ENCODE results near the gene STK39. TPM values are rescaled to one million over a fixed set of nuclear protein-coding genes. Genes with fewer than 3 reads are reported as not detected.

Gene STK39
- total RNA-seq, 1 experiment from 2014 or later, result 13.8 TPM

GRCh38 chr2:168089200-168089599 lies 158.2 kb downstream of the STK39 start:
- Mint-ChIP-seq H3K36me3 (ENCODE audit: insufficient read depth, unreplicated experiment) (no peaks in the 10 kb centered on the region), H3K27me3 (ENCODE audit: insufficient read depth, unreplicated experiment) (no peaks in the 10 kb centered on the region), H3K4me3 (ENCODE audit: unreplicated experiment) (no peak overlapping the region), H3K4me1 (ENCODE audit: insufficient read depth, unreplicated experiment) (no peaks in the 10 kb centered on the region), H3K27ac (ENCODE audit: low read depth, unreplicated experiment) (no peak overlapping the region), H3K9me3 (ENCODE audit: unreplicated experiment) (no peaks in the 10 kb centered on the region)
- CTCF ChIA-PET, result interaction anchor here (0.6 kb wide), 1 partner anchor 189 kb away, joined by 3 read pairs; no protein-coding TSS in a partner anchor
- POLR2A ChIA-PET, result no interaction called here
- BruUV-seq (replicated peaks), result no TSS peak
- TF ChIP-seq CTCF (IDR thresholded peaks at IDR 0.05; ENCODE audit: unreplicated experiment), result no peak
- DNase-seq (ENCODE audit: unreplicated experiment), result no peak
- intact Hi-C loops (cut with micrococcal nuclease), result no loop called here

- H3K4me3 Mint-ChIP-seq (ENCODE audit: unreplicated experiment), result no peak overlapping the region
- no peak for TF ChIP-seq CTCF (IDR thresholded peaks at IDR 0.05; ENCODE audit: unreplicated experiment)
- BruUV-seq (replicated peaks), result no TSS peak
- CTCF ChIA-PET, result interaction anchor here (0.7 to 1.2 kb wide), 2 partner anchors 29 to 31 kb away, joined by 4 read pairs; no protein-coding TSS in a partner anchor
- peaks cover 4% of the 10 kb centered on the region for H3K9me3 Mint-ChIP-seq (ENCODE audit: unreplicated experiment)
- DNase-seq (ENCODE audit: unreplicated experiment), result no peak
- H3K4me1 Mint-ChIP-seq (ENCODE audit: insufficient read depth, unreplicated experiment), result no peaks in the 10 kb centered on the region
- H3K27ac Mint-ChIP-seq (ENCODE audit: low read depth, unreplicated experiment), result no peak overlapping the region
- peaks cover 11% of the 10 kb centered on the region for H3K36me3 Mint-ChIP-seq (ENCODE audit: insufficient read depth, unreplicated experiment)
- no peaks in the 10 kb centered on the region for H3K27me3 Mint-ChIP-seq (ENCODE audit: insufficient read depth, unreplicated experiment)
- POLR2A ChIA-PET, result no interaction called here
- intact Hi-C loops (cut with micrococcal nuclease), result no loop called here
These were observed 160.0 kb downstream of the STK39 start for GRCh38 chr2:168087401-168087800.

GRCh38 chr2:168086851-168087250 lies 160.5 kb downstream of the STK39 start:
- no TSS peak for BruUV-seq (replicated peaks)
- Mint-ChIP-seq H3K4me1 (ENCODE audit: insufficient read depth, unreplicated experiment) (no peaks in the 10 kb centered on the region), H3K4me3 (ENCODE audit: unreplicated experiment) (no peak overlapping the region), H3K27me3 (ENCODE audit: insufficient read depth, unreplicated experiment) (no peaks in the 10 kb centered on the region), H3K9me3 (ENCODE audit: unreplicated experiment) (peaks cover 7% of the 10 kb centered on the region), H3K27ac (ENCODE audit: low read depth, unreplicated experiment) (no peak overlapping the region), H3K36me3 (ENCODE audit: insufficient read depth, unreplicated experiment) (peaks cover 11% of the 10 kb centered on the region)
- ChIA-PET CTCF (interaction anchor here (0.7 to 1.2 kb wide), 3 partner anchors 25 to 31 kb away, joined by 3 to 4 read pairs (median 4); no protein-coding TSS in a partner anchor), POLR2A (no interaction called here)
- TF ChIP-seq CTCF (IDR thresholded peaks at IDR 0.05; ENCODE audit: unreplicated experiment), result no peak
- intact Hi-C loops (cut with micrococcal nuclease), result no loop called here
- DNase-seq (ENCODE audit: unreplicated experiment), result no peak

GRCh38 chr2:168085801-168086361 lies 161.5 kb downstream of the STK39 start:
- H3K4me1 Mint-ChIP-seq (ENCODE audit: insufficient read depth, unreplicated experiment), result no peaks in the 10 kb centered on the region
- H3K36me3 Mint-ChIP-seq (ENCODE audit: insufficient read depth, unreplicated experiment), result peaks cover 11% of the 10 kb centered on the region
- ChIA-PET CTCF (interaction anchor here (0.7 to 0.9 kb wide), 3 partner anchors 23 to 290 kb away, joined by 3 to 4 read pairs (median 3); no protein-coding TSS in a partner anchor), POLR2A (no interaction called here)
- H3K27ac Mint-ChIP-seq (ENCODE audit: low read depth, unreplicated experiment), result no peak overlapping the region
- peaks cover 7% of the 10 kb centered on the region for H3K9me3 Mint-ChIP-seq (ENCODE audit: unreplicated experiment)
- no TSS peak for BruUV-seq (replicated peaks)
- DNase-seq (ENCODE audit: unreplicated experiment), result no peak
- intact Hi-C loops (cut with micrococcal nuclease), result no loop called here
- TF ChIP-seq CTCF (IDR thresholded peaks at IDR 0.05; ENCODE audit: unreplicated experiment), result no peak
- no peak overlapping the region for H3K4me3 Mint-ChIP-seq (ENCODE audit: unreplicated experiment)
- H3K27me3 Mint-ChIP-seq (ENCODE audit: insufficient read depth, unreplicated experiment), result no peaks in the 10 kb centered on the region

All from MCF 10A (cell line).